CD4-positive, alpha-beta T cell (primary cell): ENCODE measurements around the gene KCNK3. TPM values are rescaled to one million over a fixed set of nuclear protein-coding genes. Genes with fewer than 3 reads are reported as not detected.

Experiments
- ATAC-seq: fragments of 200-7000 bp; cut with Tn5 transposase; one replicate; pipeline ENCODE4 v1.10.0; 2022; ENCODE audit warnings: mild to moderate bottlenecking; ENCODE audit not compliant: poor library complexity
- CTCF ChIA-PET: fragments of 350-600 bp; sonication (Branson Sonifier 250); formaldehyde crosslinking; loops from one replicate; lab custom pipeline; 2021; ENCODE audit warnings: antibody characterized with exemption, inconsistent platforms; lab: Charles Lee
- POLR2A ChIA-PET: fragments of 350-600 bp; sonication (Branson Sonifier 250); formaldehyde crosslinking; loops from one replicate; lab custom pipeline; 2021; ENCODE audit warnings: antibody characterized with exemption, inconsistent platforms; lab: Charles Lee
- DNase-seq, 14 experiments: peaks; one replicate each; pipeline ENCODE4 v3.0.0-alpha.2; 2013 to 2020; ENCODE audit warnings: mixed read lengths in 2 of 14
- H3K27ac ChIP-seq, 2 donors: one replicate each; pipeline versions ENCODE4 v1.5.1 to v1.7.0; 2013; ENCODE audit warnings: low read length in 2 of 2, low read depth in 1 of 2, mild to moderate bottlenecking in 1 of 2
- H3K27me3 ChIP-seq, 2 experiments: 1 replicate in 1 of 2; 2 replicates in 1 of 2; pipeline versions ENCODE4 v1.6.1 to v1.7.0; 2013; ENCODE audit warnings: low read length in 2 of 2, control low read depth in 1 of 2, mild to moderate bottlenecking in 1 of 2, moderate library complexity in 1 of 2; ENCODE audit not compliant: insufficient read depth in 2 of 2, control insufficient read depth in 1 of 2
- H3K36me3 ChIP-seq: one replicate; pipeline ENCODE4 v1.6.1; 2013; ENCODE audit warnings: low read length, control low read depth; ENCODE audit not compliant: insufficient read depth
- H3K4me1 ChIP-seq: one replicate; pipeline ENCODE4 v1.6.1; 2013; ENCODE audit warnings: low read length, control low read depth; ENCODE audit not compliant: insufficient read depth
- H3K4me3 ChIP-seq: one replicate; pipeline ENCODE4 v1.5.1; 2013; ENCODE audit warnings: mild to moderate bottlenecking, low read length, moderate library complexity
- H3K9me3 ChIP-seq, 2 experiments: 1 replicate in 1 of 2; 2 replicates in 1 of 2; pipeline versions ENCODE4 v1.6.1 to v1.7.0; 2013; ENCODE audit warnings: low read length in 2 of 2, mild to moderate bottlenecking in 2 of 2, control low read depth in 1 of 2, moderate library complexity in 1 of 2; ENCODE audit not compliant: control insufficient read depth in 1 of 2, insufficient read depth in 1 of 2
- H3K27ac Mint-ChIP-seq: one replicate; pipeline ENCODE4 v1.8.0; 2020; ENCODE audit warnings: mixed read lengths
- H3K27me3 Mint-ChIP-seq: one replicate; pipeline ENCODE4 v1.8.0; 2021; ENCODE audit warnings: mixed read lengths
- H3K36me3 Mint-ChIP-seq: one replicate; pipeline ENCODE4 v1.8.0; 2021; ENCODE audit warnings: low read depth, mixed read lengths
- H3K4me1 Mint-ChIP-seq: one replicate; pipeline ENCODE4 v1.8.0; 2021; ENCODE audit warnings: low read depth, mixed read lengths
- H3K4me3 Mint-ChIP-seq: one replicate; pipeline ENCODE4 v1.8.0; 2020; ENCODE audit warnings: mild to moderate bottlenecking, mixed read lengths
- H3K9me3 Mint-ChIP-seq: one replicate; pipeline ENCODE4 v1.8.0; 2020; ENCODE audit warnings: mixed read lengths
- CTCF ChIP-seq: fragments of 200-600 bp; IDR thresholded peaks from one replicate; pipeline ENCODE4 v1.8.0; 2022; ENCODE audit warnings: antibody characterized with exemption, mild to moderate bottlenecking
- intact Hi-C, 2 experiments: fragments of 100-400 bp; cut with DNase I in 1 of 2; cut with micrococcal nuclease in 1 of 2; formaldehyde crosslinking; loops; one replicate each; pipeline versions ENCODE4 v1.15.1 to v1.9.0; 2023 to 2025; cut with DNase I, micrococcal nuclease
- total RNA-seq, 174 experiments: library from RNA in 2 of 174; stranded (reverse) in 2 of 174; gene quantifications; one replicate each; pipeline ENCODE4 v1.2.3 and lab custom pipeline; 2021 to 2026

Gene KCNK3
- total RNA-seq, 2 experiments from 2014 or later = not detected

GRCh38 chr2:26780203-26780760 is 87.8 kb downstream of the KCNK3 start:
- Mint-ChIP-seq H3K27ac (no peak overlapping the region), H3K4me1 (peaks cover 1% of the 10 kb centered on the region), H3K27me3 (no peaks in the 10 kb centered on the region), H3K9me3 (no peaks in the 10 kb centered on the region), H3K4me3 (no peak overlapping the region), H3K36me3 (peaks cover 61% of the 10 kb centered on the region)
- no peaks in the 10 kb centered on the region for H3K27me3 ChIP-seq
- POLR2A ChIA-PET = no interaction called here
- no peaks in the 10 kb centered on the region for H3K9me3 ChIP-seq
- no peak for TF ChIP-seq CTCF
- H3K36me3 ChIP-seq = peaks cover 50% of the 10 kb centered on the region
- H3K4me1 ChIP-seq = peaks cover 4% of the 10 kb centered on the region
- H3K27ac ChIP-seq = no peak overlapping the region
- intact Hi-C loops = loop anchor here in 1 of 2 experiments (10.0 kb wide), 4 partner anchors 435 to 1105 kb away; partner anchors contain the start of genes ADGRF3, ATRAID, CAD and DTNB
- CTCF ChIA-PET = no interaction called here
- DNase-seq = no peak
- ATAC-seq = no peak
- H3K4me3 ChIP-seq = no peak overlapping the region

Other genes with a start within 250 kb of the KCNK3 start
- under 1 TPM; 0.71 to 0.75 TPM for gene OTOF, start 214.6 kb upstream of the KCNK3 start, total RNA-seq
- not detected for gene CIB4, start 51.4 kb upstream of the KCNK3 start, total RNA-seq
- gene SLC35F6, start 71.6 kb downstream of the KCNK3 start, total RNA-seq = 10 to 100 TPM; 32.0 to 34.2 TPM
- 1 to 10 TPM; 1.0 to 1.1 TPM for gene CENPA, start 93.3 kb downstream of the KCNK3 start, total RNA-seq
- gene DPYSL5, start 155.4 kb downstream of the KCNK3 start, total RNA-seq = not detected